ENCODE results near the gene VWA7. TPM values are rescaled to one million over a fixed set of nuclear protein-coding genes. Genes with fewer than 3 reads are reported as not detected.

The VWA7 gene
- total RNA-seq, 2 donors from 2014 or later = 0.64 to 0.95 TPM

GRCh38 chr6:31739639-31740396 is 37.3 kb downstream of the VWA7 start, which contains the start of gene MSH5:
Gene MSH5, plus strand, starts transcription at chr6:31740005. Its CDS starts 462 bp downstream, at chr6:31740467.
- Mint-ChIP-seq H3K4me1 (peaks cover 43% of the 10 kb centered on the region), H3K4me3 (peak within 1 kb of the TSS; percentile 99), H3K9me3 (no peaks in the 10 kb centered on the region), H3K36me3 (ENCODE audit: low read depth) (peaks cover 12% of the 10 kb centered on the region), H3K27me3 (ENCODE audit: insufficient read depth) (no peaks in the 10 kb centered on the region), H3K27ac (peak within 1 kb of the TSS; percentile 97)
- 3 to 6% methylated on average over 31 to 58 of the region's 58 CpGs for WGBS, 2 experiments (ENCODE audit: insufficient coverage in 1 of 2, insufficient read length in 1 of 2)
- Histone ChIP-seq H3K4me1 (ENCODE audit: control insufficient read depth, insufficient read depth, low read length) (peaks cover 13% of the 10 kb centered on the region), H3K9ac (ENCODE audit: extremely low read depth, low read length, poor library complexity, severe bottlenecking) (peak within 1 kb of the TSS; percentile 64), H3K9me3 (ENCODE audit: control insufficient read depth, low read length) (no peaks in the 10 kb centered on the region), H3K27me3 (ENCODE audit: control insufficient read depth, insufficient read depth, low read length, poor library complexity, severe bottlenecking) (no peaks in the 10 kb centered on the region), H3K36me3 (ENCODE audit: control insufficient read depth, insufficient read depth, low read length) (peaks cover 5% of the 10 kb centered on the region), H3K4me3 (ENCODE audit: low read length) (peak within 1 kb of the TSS; percentile 80), H3K27ac (ENCODE audit: low read depth, low read length) (peak within 1 kb of the TSS; percentile 78)
- DNase-seq = peak; percentile 100
- no peak for TF ChIP-seq CTCF (conservative IDR thresholded peaks at IDR 0.05)

DNA sequence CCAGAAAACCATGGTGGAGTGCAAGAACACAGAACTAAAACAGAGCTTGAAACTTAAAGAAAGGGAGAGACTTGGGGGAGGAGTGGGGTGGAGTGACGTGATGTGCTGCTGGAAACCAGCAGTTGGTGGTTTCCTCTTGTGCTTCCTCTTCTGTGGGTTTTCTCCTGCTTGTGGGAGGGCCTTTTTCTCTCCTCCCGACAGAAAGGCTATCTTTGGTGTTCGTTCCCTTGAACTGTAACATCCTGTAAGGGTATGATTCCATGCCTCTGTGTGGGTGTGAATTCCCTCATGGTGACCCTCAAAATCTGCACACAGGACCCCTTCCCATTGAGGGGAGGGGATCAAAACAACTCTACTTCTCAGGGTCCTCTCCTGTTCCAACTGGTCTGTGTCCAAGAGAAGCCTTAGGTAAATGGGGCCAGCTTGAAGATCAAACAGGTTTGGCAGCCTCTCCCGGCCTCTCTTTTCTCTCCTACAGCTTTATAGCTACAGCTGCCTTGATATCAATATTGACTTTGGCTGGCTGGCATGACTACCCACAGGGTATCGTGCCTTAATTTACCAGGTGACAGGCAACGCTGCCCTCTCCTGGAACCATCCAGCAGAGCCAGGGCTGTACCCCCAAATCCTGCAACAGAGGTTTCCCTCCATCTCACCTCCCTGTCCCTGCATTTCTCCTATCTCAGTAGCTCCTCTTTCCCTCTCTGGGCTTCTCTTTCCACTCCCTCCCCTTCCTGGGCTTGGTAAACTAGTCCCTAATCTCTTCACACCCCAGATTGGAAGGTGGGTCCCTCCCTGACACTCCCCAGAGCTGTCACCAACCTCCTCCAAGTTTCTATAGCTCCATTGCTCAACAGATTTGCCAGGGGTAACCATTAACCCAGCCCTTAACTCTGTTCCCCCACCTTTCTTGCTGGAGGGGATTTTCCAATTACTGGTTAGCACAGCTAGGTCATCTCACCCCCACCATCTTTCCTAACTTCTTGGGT is 38.8 kb downstream of the VWA7 start:
- Mint-ChIP-seq H3K27ac (peak overlapping the region; percentile 93), H3K27me3 (ENCODE audit: insufficient read depth) (no peaks in the 10 kb centered on the region), H3K4me1 (peaks cover 46% of the 10 kb centered on the region), H3K4me3 (peak overlapping the region; percentile 99), H3K9me3 (no peaks in the 10 kb centered on the region), H3K36me3 (ENCODE audit: low read depth) (peaks cover 24% of the 10 kb centered on the region)
- peak; percentile 62 for DNase-seq
- H3K9me3 ChIP-seq (ENCODE audit: control insufficient read depth, low read length) = no peaks in the 10 kb centered on the region
- peaks cover 18% of the 10 kb centered on the region for H3K36me3 ChIP-seq (ENCODE audit: control insufficient read depth, insufficient read depth, low read length)
- H3K27ac ChIP-seq (ENCODE audit: low read depth, low read length) = peak overlapping the region; percentile 87
- peaks cover 18% of the 10 kb centered on the region for H3K4me1 ChIP-seq (ENCODE audit: control insufficient read depth, insufficient read depth, low read length)
- WGBS, 2 experiments (ENCODE audit: insufficient coverage in 1 of 2, insufficient read length in 1 of 2) = 58 to 81% methylated on average over 3 to 6 of the region's 6 CpGs
- peak; percentile 32 for TF ChIP-seq CTCF (conservative IDR thresholded peaks at IDR 0.05)
- no peaks in the 10 kb centered on the region for H3K27me3 ChIP-seq (ENCODE audit: control insufficient read depth, insufficient read depth, low read length, poor library complexity, severe bottlenecking)
- H3K9ac ChIP-seq (ENCODE audit: extremely low read depth, low read length, poor library complexity, severe bottlenecking) = peak overlapping the region; percentile 38
- peak overlapping the region; percentile 51 for H3K4me3 ChIP-seq (ENCODE audit: low read length)

- no peaks in the 10 kb centered on the region for H3K9me3 Mint-ChIP-seq
- Histone ChIP-seq H3K9me3 (ENCODE audit: control insufficient read depth, low read length) (no peaks in the 10 kb centered on the region), H3K27ac (ENCODE audit: low read depth, low read length) (peak overlapping the region; percentile 87), H3K27me3 (ENCODE audit: control insufficient read depth, insufficient read depth, low read length, poor library complexity, severe bottlenecking) (no peaks in the 10 kb centered on the region), H3K4me3 (ENCODE audit: low read length) (peak overlapping the region; percentile 51), H3K9ac (ENCODE audit: extremely low read depth, low read length, poor library complexity, severe bottlenecking) (peak overlapping the region; percentile 38), H3K4me1 (ENCODE audit: control insufficient read depth, insufficient read depth, low read length) (peaks cover 18% of the 10 kb centered on the region), H3K36me3 (ENCODE audit: control insufficient read depth, insufficient read depth, low read length) (peaks cover 25% of the 10 kb centered on the region)
- TF ChIP-seq CTCF (conservative IDR thresholded peaks at IDR 0.05) = no peak
- peaks cover 29% of the 10 kb centered on the region for H3K36me3 Mint-ChIP-seq (ENCODE audit: low read depth)
- H3K27me3 Mint-ChIP-seq (ENCODE audit: insufficient read depth) = no peaks in the 10 kb centered on the region
- H3K4me3 Mint-ChIP-seq = peak overlapping the region; percentile 99
- peak; percentile 60 for DNase-seq
- H3K4me1 Mint-ChIP-seq = peaks cover 41% of the 10 kb centered on the region
- 19 to 50% methylated on average over 4 to 6 of the region's 7 CpGs for WGBS, 2 experiments (ENCODE audit: insufficient coverage in 1 of 2, insufficient read length in 1 of 2)
- peak overlapping the region; percentile 93 for H3K27ac Mint-ChIP-seq
Observed at GRCh38 chr6:31737315-31737990, 39.7 kb downstream of the VWA7 start.
